Suprapubic skin (tissue), 4 donors: ENCODE results near the gene SCGB3A1.

Source experiments
- POLR2A ChIP-seq, 2 donors: fragments of 450-650 bp; IDR thresholded peaks; one replicate each; pipeline ENCODE4 v1.6.1; 2017; ENCODE audit warnings: antibody characterized with exemption in 2 of 2, mild to moderate bottlenecking in 2 of 2, moderate library complexity in 2 of 2
- POLR2AphosphoS5 ChIP-seq, 3 donors: sonication (generic); formaldehyde crosslinking; IDR thresholded peaks; one replicate each; pipeline ENCODE4 v1.6.1; 2017; ENCODE audit warnings: antibody characterized with exemption in 3 of 3
- TF ChIP-seq, protein P1 (sequence below), 2 donors: fragments of 200-600 bp in 1 of 2; fragments of 450-650 bp in 1 of 2; sonication (generic) in 1 of 2; IDR thresholded peaks; one replicate each; pipeline ENCODE4 v1.5.1; 2016 to 2019; ENCODE audit warnings: antibody characterized with exemption in 2 of 2, mild to moderate bottlenecking in 1 of 2, moderate library complexity in 1 of 2

DNA sequence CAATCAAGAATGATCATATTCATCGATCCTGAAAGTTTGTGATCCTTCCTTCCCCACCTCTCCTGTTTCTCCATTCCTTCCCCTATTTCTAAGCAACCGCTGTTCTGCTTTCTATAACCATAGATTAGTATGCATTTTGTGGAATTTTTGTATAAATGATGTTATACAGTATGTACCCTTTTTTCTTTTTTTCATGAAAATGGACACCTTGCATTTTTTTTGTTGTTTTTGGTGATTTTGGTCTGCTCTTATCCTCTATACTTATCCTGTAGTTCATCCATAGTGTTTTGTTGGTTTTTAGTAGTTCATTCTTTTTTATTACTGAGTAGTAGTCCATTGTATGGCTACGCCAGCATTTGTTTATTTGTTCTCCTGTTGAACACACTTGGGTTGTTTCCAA is 46.1 kb downstream of the SCGB3A1 start:
- TF ChIP-seq, protein P1, sequence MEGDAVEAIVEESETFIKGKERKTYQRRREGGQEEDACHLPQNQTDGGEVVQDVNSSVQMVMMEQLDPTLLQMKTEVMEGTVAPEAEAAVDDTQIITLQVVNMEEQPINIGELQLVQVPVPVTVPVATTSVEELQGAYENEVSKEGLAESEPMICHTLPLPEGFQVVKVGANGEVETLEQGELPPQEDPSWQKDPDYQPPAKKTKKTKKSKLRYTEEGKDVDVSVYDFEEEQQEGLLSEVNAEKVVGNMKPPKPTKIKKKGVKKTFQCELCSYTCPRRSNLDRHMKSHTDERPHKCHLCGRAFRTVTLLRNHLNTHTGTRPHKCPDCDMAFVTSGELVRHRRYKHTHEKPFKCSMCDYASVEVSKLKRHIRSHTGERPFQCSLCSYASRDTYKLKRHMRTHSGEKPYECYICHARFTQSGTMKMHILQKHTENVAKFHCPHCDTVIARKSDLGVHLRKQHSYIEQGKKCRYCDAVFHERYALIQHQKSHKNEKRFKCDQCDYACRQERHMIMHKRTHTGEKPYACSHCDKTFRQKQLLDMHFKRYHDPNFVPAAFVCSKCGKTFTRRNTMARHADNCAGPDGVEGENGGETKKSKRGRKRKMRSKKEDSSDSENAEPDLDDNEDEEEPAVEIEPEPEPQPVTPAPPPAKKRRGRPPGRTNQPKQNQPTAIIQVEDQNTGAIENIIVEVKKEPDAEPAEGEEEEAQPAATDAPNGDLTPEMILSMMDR (IDR thresholded peaks at IDR 0.05): no peak
- no peak for TF ChIP-seq POLR2AphosphoS5 (IDR thresholded peaks at IDR 0.05)
- TF ChIP-seq POLR2A (IDR thresholded peaks at IDR 0.05): no peak
